DOHH2 (cell line): ENCODE measurements around the gene RALGDS.

Experiments
- H3F3A ChIP-seq: fragments of 200-600 bp; sonication (generic), shearing (Covaris generic); 2 replicates; pipeline ENCODE4 v1.6.0; 2016; ENCODE audit warnings: antibody characterized with exemption, mild to moderate bottlenecking; ENCODE audit not compliant: control insufficient read depth, insufficient read depth
- H3K27ac ChIP-seq: fragments of 200-600 bp; sonication (generic); 2 replicates; pipeline ENCODE4 v1.5.1; 2014; ENCODE audit warnings: low read depth, mild to moderate bottlenecking, low read length, moderate library complexity
- H3K27me3 ChIP-seq: fragments of 200-600 bp; sonication (generic); 2 replicates; pipeline ENCODE4 v1.6.1; 2014; ENCODE audit warnings: mild to moderate bottlenecking, low read length, mixed read lengths; ENCODE audit not compliant: control insufficient read depth
- H3K36me3 ChIP-seq: fragments of 200-600 bp; sonication (generic); 2 replicates; pipeline ENCODE4 v1.6.1; 2014; ENCODE audit warnings: mild to moderate bottlenecking, low read length, moderate library complexity, mixed read lengths; ENCODE audit not compliant: control insufficient read depth
- H3K4me1 ChIP-seq: fragments of 200-600 bp; sonication (generic); 2 replicates; pipeline ENCODE4 v1.6.1; 2014; ENCODE audit warnings: mild to moderate bottlenecking, low read length, mixed read lengths; ENCODE audit not compliant: control insufficient read depth
- H3K4me2 ChIP-seq: fragments of 200-600 bp; sonication (generic); 2 replicates; pipeline ENCODE4 v1.6.0; 2014; ENCODE audit warnings: mild to moderate bottlenecking, low read length, moderate library complexity
- H3K4me3 ChIP-seq: fragments of 200-600 bp; sonication (generic); 2 replicates; pipeline ENCODE4 v1.5.1; 2014; ENCODE audit warnings: mild to moderate bottlenecking, low read length, mixed read lengths
- H3K79me2 ChIP-seq: fragments of 200-600 bp; sonication (generic); 2 replicates; pipeline ENCODE4 v1.6.1; 2014; ENCODE audit warnings: mild to moderate bottlenecking, low read length, mixed read lengths; ENCODE audit not compliant: control insufficient read depth
- H3K9me2 ChIP-seq: fragments of 200-600 bp; sonication (generic); replicated peaks from 2 replicates; pipeline ENCODE4 v1.6.1; 2014; ENCODE audit warnings: mild to moderate bottlenecking, low read length, mixed read lengths; ENCODE audit not compliant: control insufficient read depth
- H3K9me3 ChIP-seq: fragments of 200-600 bp; sonication (generic); 2 replicates; pipeline ENCODE4 v1.6.1; 2014; ENCODE audit warnings: antibody characterized with exemption, low read length, mixed read lengths; ENCODE audit not compliant: control insufficient read depth, insufficient read depth
- H4K20me1 ChIP-seq: fragments of 200-600 bp; sonication (generic); 2 replicates; pipeline ENCODE4 v1.6.0; 2014; ENCODE audit warnings: low read depth, mild to moderate bottlenecking, antibody characterized with exemption, low read length, moderate library complexity; ENCODE audit not compliant: control insufficient read depth, insufficient read depth
- CTCF ChIP-seq: fragments of 200-600 bp; sonication (generic); IDR thresholded peaks from one replicate; pipeline ENCODE4 v1.5.1; 2014; ENCODE audit warnings: antibody characterized with exemption, mild to moderate bottlenecking, low read depth, low read length; ENCODE audit not compliant: poor library complexity, severe bottlenecking
- EZH2phosphoT487 ChIP-seq: fragments of 200-600 bp; sonication (generic); IDR thresholded peaks from 2 replicates; pipeline ENCODE4 v1.6.1; 2017; ENCODE audit warnings: borderline replicate concordance, mild to moderate bottlenecking, antibody characterized with exemption, low read length, moderate library complexity, mixed read lengths

RALGDS gene

DNA sequence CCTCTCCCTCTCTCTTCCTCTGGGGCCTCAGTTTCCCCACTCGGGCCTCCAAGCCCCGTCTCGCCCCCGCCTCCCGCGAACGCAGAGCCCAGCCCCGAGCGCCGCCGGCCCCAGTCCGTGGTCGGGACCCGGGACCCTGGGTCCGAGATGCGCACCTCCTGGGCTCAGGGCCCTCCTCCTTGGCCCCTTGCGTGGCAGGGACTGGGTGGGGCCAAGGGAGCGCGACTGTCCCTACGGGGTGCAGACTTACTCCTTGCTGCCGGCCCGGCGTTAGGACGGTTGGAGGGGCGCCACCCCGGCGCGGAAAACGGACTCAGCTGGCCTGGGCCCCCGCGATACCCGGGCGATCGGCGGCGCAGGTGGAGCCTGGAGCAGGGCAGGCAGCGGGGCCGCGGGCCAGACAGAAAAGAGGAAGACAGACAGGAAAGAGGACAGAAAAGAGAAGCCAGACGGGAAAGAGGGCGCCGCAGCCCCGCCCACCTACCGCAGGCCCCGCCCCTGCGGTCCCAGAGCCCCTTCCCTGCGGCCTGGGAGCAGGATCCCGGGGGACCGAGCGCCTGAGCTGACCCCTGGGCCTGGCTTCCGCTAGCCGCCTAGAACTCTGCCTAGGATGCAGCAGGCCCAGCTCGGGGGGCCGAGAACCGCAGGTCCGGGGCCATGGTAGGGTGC, 42.6 kb upstream of the RALGDS start, which contains the start of gene GBGT1:
Gene GBGT1, minus strand, starts transcription at position 411 of the 669 bp plus-strand sequence. CDS start 1,502 bp downstream, outside the sequence.
- Histone ChIP-seq H3K27me3 (0 out of 2 replicates have a peak, but pooled peaks cover 2% of the 10 kb centered on the region), H3K79me2 (no peaks in the 10 kb centered on the region), H3K4me2 (peak within 1 kb of the TSS; percentile 61), H3K9me2 (no peaks in the 10 kb centered on the region), H3K27ac (no peak within 1 kb of the TSS), H3K9me3 (no peaks in the 10 kb centered on the region), H3F3A (no peaks in the 10 kb centered on the region), H4K20me1 (no peaks in the 10 kb centered on the region), H3K4me3 (peak within 1 kb of the TSS; percentile 62), H3K4me1 (peaks cover 16% of the 10 kb centered on the region), H3K36me3 (0 out of 2 replicates have a peak, but pooled peaks cover 3% of the 10 kb centered on the region)
- no peak for TF ChIP-seq EZH2phosphoT487
- TF ChIP-seq CTCF: no peak

DNA sequence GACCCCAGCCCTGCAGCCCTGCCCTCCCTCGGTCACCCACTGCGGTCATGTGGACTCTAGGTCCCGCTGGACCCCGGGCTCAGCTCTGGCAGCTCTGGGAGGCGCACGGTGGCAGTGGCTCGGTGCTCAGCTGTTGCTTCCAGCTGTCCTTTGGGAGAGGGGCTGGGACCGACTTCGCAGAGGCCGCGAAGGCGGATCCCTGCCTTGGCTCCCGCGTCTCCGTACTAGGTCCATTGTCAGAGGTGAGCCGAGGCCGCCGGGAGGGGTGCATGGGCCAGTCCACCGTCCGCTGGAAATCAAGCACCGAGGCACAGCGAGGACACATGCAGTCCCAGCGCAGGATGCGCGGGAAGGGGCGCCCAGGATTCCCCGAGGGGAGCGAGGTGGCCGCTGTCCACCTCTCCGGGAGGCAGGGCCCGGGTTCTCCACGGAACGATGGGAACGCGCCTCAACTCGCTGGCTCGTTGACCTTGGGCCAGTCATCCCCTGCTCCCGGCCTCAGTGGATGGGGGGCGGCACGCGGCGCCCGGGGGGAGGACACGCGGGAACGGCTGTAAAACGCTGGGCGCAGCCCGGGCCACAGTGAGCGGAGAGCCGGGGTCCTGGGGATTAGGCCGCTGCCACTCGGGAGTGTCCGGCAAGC, 41.9 kb upstream of the RALGDS start:
- no peaks in the 10 kb centered on the region for H3K9me2 ChIP-seq
- H3K79me2 ChIP-seq: no peaks in the 10 kb centered on the region
- peak overlapping the region; percentile 62 for H3K4me3 ChIP-seq
- H3K27me3 ChIP-seq: 0 out of 2 replicates have a peak, but pooled peaks cover 2% of the 10 kb centered on the region
- peak overlapping the region; percentile 61 for H3K4me2 ChIP-seq
- no peaks in the 10 kb centered on the region for H3F3A ChIP-seq
- peaks cover 16% of the 10 kb centered on the region for H3K4me1 ChIP-seq
- no peaks in the 10 kb centered on the region for H4K20me1 ChIP-seq
- 0 out of 2 replicates have a peak, but pooled peaks cover 3% of the 10 kb centered on the region for H3K36me3 ChIP-seq
- no peaks in the 10 kb centered on the region for H3K9me3 ChIP-seq
- H3K27ac ChIP-seq: no peak overlapping the region
- TF ChIP-seq CTCF: no peak
- TF ChIP-seq EZH2phosphoT487: no peak

GRCh38 chr9:133161547-133161950, 40.5 kb upstream of the RALGDS start:
- 0 out of 2 replicates have a peak, but pooled peaks cover 2% of the 10 kb centered on the region for H3K27me3 ChIP-seq
- H3K9me2 ChIP-seq: no peaks in the 10 kb centered on the region
- peaks cover 16% of the 10 kb centered on the region for H3K4me1 ChIP-seq
- no peak overlapping the region for H3K4me2 ChIP-seq
- H3K4me3 ChIP-seq: no peak overlapping the region
- H4K20me1 ChIP-seq: no peaks in the 10 kb centered on the region
- no peaks in the 10 kb centered on the region for H3K9me3 ChIP-seq
- H3K36me3 ChIP-seq: 0 out of 2 replicates have a peak, but pooled peaks cover 3% of the 10 kb centered on the region
- no peaks in the 10 kb centered on the region for H3K79me2 ChIP-seq
- no peaks in the 10 kb centered on the region for H3F3A ChIP-seq
- no peak overlapping the region for H3K27ac ChIP-seq
- TF ChIP-seq EZH2phosphoT487 (no peak), CTCF (no peak)
